Measurements from ENCODE around the gene APBB1.

DNA sequence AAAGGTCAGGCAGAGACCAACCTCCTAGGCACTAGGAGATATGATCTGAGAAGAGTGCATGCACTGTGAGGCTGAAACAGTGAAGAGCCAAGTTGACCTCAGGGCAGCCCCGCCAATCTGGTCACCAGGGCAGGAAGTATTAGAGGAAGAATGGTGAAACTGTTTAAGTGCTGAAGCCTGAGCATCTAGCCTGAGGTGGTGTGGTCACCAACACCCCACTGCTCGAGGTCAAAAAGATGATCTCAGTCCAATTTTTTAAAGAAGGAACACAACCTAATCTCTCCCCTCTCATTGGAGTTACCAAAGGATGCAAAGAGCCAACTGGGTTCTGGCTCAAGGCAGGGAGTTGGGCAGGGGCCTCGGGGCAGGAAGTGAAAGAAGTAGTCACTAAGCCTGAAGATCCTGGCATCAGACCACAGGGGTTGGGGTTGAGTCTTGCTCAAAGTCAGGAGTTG, 4.0 kb downstream of the APBB1 start:
- TF ChIP-seq CTCF (conservative IDR thresholded peaks at IDR 0.05) (no peak), ZFX (IDR thresholded peaks at IDR 0.05) (no peak)

Data from C4-2B (cell line).